HEK293 (cell line): ENCODE results near the gene DBX1.

Experiments used
- CTCF ChIA-PET: fragments of 350-600 bp; formaldehyde crosslinking; extraction: SDS; loops from one replicate; lab custom pipeline; 2021; ENCODE audit warnings: antibody characterized with exemption; lab: Yijun Ruan, JAX
- POLR2A ChIA-PET: fragments of 300-600 bp; formaldehyde crosslinking; extraction: SDS; loops from one replicate; lab custom pipeline; 2020; ENCODE audit warnings: antibody characterized with exemption, inconsistent platforms; lab: Yijun Ruan, JAX
- H3K27ac ChIP-seq: fragments of 200-500 bp; sonication (Bioruptor generic); 2 replicates; pipeline ENCODE4 v1.5.1; 2014; ENCODE audit warnings: low read depth, low read length, control low read depth, inconsistent platforms; ENCODE audit errors: extremely low read depth
- H3K36me3 ChIP-seq, 2 experiments: fragments of 200-500 bp in 1 of 2; sonication (Bioruptor generic) in 1 of 2; 1 replicate in 1 of 2; 2 replicates in 1 of 2; pipeline ENCODE4 v1.5.1; 2014 to 2017; ENCODE audit warnings: inconsistent platforms in 2 of 2, low read length in 2 of 2; ENCODE audit not compliant: control insufficient read depth in 2 of 2, insufficient read depth in 1 of 2
- H3K4me1 ChIP-seq: fragments of 200-500 bp; sonication (Bioruptor generic); 2 replicates; pipeline ENCODE4 v1.5.1; 2014; ENCODE audit warnings: mild to moderate bottlenecking, low read length, inconsistent platforms; ENCODE audit not compliant: control insufficient read depth, insufficient read depth
- H3K4me3 ChIP-seq: 2 replicates; pipeline ENCODE4 v1.5.1; 2011; ENCODE audit warnings: low read depth, mild to moderate bottlenecking, control low read depth, low read length, moderate library complexity
- H3K9me3 ChIP-seq: fragments of 200-500 bp; sonication (Bioruptor generic); 2 replicates; pipeline ENCODE4 v1.5.1; 2014; ENCODE audit warnings: low read depth, low read length, inconsistent platforms; ENCODE audit not compliant: control insufficient read depth, insufficient read depth
- HOXA7 ChIP-seq: sonication (generic); formaldehyde crosslinking; IDR thresholded peaks from 2 replicates; pipeline ENCODE4 v1.8.1; 2022; ENCODE audit warnings: missing genetic modification reagents, borderline replicate concordance
- KLF16 ChIP-seq: fragments of 450-650 bp; formaldehyde crosslinking; IDR thresholded peaks from 2 replicates; pipeline ENCODE4 v1.5.1; 2017; ENCODE audit warnings: missing biosample characterization, missing genetic modification characterization
- KLF8 ChIP-seq: fragments of 450-650 bp; formaldehyde crosslinking; IDR thresholded peaks from 2 replicates; pipeline ENCODE4 v1.5.1; 2016; ENCODE audit warnings: missing biosample characterization, missing genetic modification characterization
- PRDM4 ChIP-seq: fragments of 450-650 bp; formaldehyde crosslinking; IDR thresholded peaks from 2 replicates; pipeline ENCODE4 v1.5.1; 2017; ENCODE audit warnings: missing biosample characterization, missing genetic modification characterization
- WT1 ChIP-seq: fragments of 450-650 bp; formaldehyde crosslinking; IDR thresholded peaks from 2 replicates; pipeline ENCODE4 v1.5.1; 2016; ENCODE audit warnings: missing biosample characterization, missing genetic modification characterization
- ZBTB20 ChIP-seq: fragments of 450-650 bp; formaldehyde crosslinking; IDR thresholded peaks from 2 replicates; pipeline ENCODE4 v1.5.1; 2016; ENCODE audit warnings: missing biosample characterization, missing genetic modification characterization
- ZFHX2 ChIP-seq: fragments of 450-650 bp; formaldehyde crosslinking; conservative IDR thresholded peaks from 2 replicates; pipeline ENCODE4 v1.5.1; 2016; ENCODE audit warnings: missing biosample characterization, missing genetic modification characterization
- ZNF114 ChIP-seq: fragments of 450-650 bp; formaldehyde crosslinking; IDR thresholded peaks from 2 replicates; pipeline ENCODE4 v1.5.0; 2017; ENCODE audit warnings: missing biosample characterization, missing genetic modification characterization
- ZNF311 ChIP-seq: fragments of 450-650 bp; formaldehyde crosslinking; IDR thresholded peaks from 2 replicates; pipeline ENCODE4 v1.5.1; 2017; ENCODE audit warnings: missing biosample characterization, missing genetic modification characterization, borderline replicate concordance
- ZNF488 ChIP-seq: fragments of 450-650 bp; formaldehyde crosslinking; IDR thresholded peaks from 2 replicates; pipeline ENCODE4 v1.5.1; 2016; ENCODE audit warnings: missing biosample characterization, missing genetic modification characterization
- ZNF518A ChIP-seq: fragments of 450-650 bp; formaldehyde crosslinking; conservative IDR thresholded peaks from 2 replicates; pipeline ENCODE4 v1.5.1; 2016; ENCODE audit warnings: low read depth, missing biosample characterization, missing genetic modification characterization
- ZNF571 ChIP-seq: fragments of 450-650 bp; formaldehyde crosslinking; IDR thresholded peaks from 2 replicates; pipeline ENCODE4 v1.5.0; 2017; ENCODE audit warnings: missing biosample characterization, missing genetic modification characterization
- ZNF626 ChIP-seq: fragments of 450-650 bp; sonication (Bioruptor Pico); formaldehyde crosslinking; IDR thresholded peaks from 2 replicates; pipeline ENCODE4 v1.5.1; 2018; ENCODE audit warnings: missing biosample characterization, missing genetic modification characterization, inconsistent platforms
- ZNF629 ChIP-seq: fragments of 450-650 bp; formaldehyde crosslinking; IDR thresholded peaks from 2 replicates; pipeline ENCODE4 v1.5.1; 2017; ENCODE audit warnings: missing biosample characterization, missing genetic modification characterization
- ZNF785 ChIP-seq: fragments of 450-650 bp; formaldehyde crosslinking; IDR thresholded peaks from 2 replicates; pipeline ENCODE4 v1.5.1; 2016; ENCODE audit warnings: missing biosample characterization, missing genetic modification characterization
- ZSCAN16 ChIP-seq: fragments of 450-650 bp; formaldehyde crosslinking; IDR thresholded peaks from 2 replicates; pipeline ENCODE4 v1.5.1; 2016; ENCODE audit warnings: missing biosample characterization, missing genetic modification characterization
- TF ChIP-seq, protein P1 (sequence below): fragments of 450-650 bp; formaldehyde crosslinking; IDR thresholded peaks from 2 replicates; pipeline ENCODE4 v1.5.1; 2016; ENCODE audit warnings: missing biosample characterization, missing genetic modification characterization

Gene DBX1, protein sequence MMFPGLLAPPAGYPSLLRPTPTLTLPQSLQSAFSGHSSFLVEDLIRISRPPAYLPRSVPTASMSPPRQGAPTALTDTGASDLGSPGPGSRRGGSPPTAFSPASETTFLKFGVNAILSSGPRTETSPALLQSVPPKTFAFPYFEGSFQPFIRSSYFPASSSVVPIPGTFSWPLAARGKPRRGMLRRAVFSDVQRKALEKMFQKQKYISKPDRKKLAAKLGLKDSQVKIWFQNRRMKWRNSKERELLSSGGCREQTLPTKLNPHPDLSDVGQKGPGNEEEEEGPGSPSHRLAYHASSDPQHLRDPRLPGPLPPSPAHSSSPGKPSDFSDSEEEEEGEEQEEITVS

DNA sequence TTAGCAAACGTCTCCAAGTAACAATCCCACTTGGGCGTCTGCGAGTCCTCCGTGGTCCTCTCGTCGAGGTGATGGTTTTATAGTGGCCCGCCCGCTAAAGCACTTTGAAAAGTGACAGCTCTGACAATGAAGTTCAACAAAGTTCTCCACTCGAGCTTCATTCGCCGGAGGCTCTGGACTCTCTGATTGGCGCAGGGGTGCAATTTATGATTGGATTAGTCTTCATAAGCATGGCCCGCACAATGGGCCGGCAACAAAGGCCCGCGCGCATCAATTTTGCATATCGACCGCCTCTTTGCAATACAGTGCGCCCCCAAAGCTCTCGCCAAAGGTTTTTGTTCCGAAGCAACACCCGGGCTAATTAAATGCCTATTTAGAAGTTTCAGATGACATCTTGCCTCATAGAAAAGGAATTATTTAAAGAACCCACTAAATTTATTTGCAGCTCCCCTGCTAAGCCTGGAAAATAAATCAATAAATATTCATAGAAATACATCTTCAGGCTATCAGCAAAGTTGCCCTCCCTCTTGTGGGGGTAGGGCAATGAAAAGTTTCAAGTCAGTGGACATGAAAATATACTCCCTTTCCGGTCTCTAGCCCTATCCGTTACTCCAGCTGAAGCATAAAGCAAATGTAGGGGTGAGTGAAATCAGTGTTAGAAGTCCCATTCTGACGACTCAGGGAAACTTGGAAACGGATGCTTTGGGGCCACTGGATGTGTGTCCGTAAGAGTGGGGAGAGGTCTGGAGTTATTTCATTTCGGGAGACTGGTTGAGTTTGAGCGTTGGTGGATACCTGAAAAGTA, at the start of gene DBX1:
DBX1 (minus strand) TSS at position 51 of the 805 bp plus-strand sequence. CDS start 151 bp downstream, outside the sequence.
- Histone ChIP-seq H3K9me3 (no peaks in the 10 kb centered on the region), H3K36me3 (no peaks in the 10 kb centered on the region), H3K27ac (no peak within 1 kb of the TSS), H3K4me1 (no peaks in the 10 kb centered on the region; the same call in 1 of the 2 replicates), H3K4me3 (no peak within 1 kb of the TSS; the same call in 1 of the 2 replicates)
- POLR2A ChIA-PET, result no interaction called here
- TF ChIP-seq HOXA7, result no peak
- TF ChIP-seq ZNF518A (tag by site-specific recombination), result no peak
- TF ChIP-seq ZFHX2 (tag by site-specific recombination), result no peak
- no peak for TF ChIP-seq ZSCAN16 (tag by site-specific recombination)
- TF ChIP-seq KLF16 (tag by site-specific recombination), result no peak
- no peak for TF ChIP-seq ZNF626 (tag by site-specific recombination)
- TF ChIP-seq ZNF488 (tag by site-specific recombination), result no peak
- TF ChIP-seq ZNF571 (tag by site-specific recombination), result no peak
- no peak for TF ChIP-seq ZNF311 (tag by site-specific recombination)
- TF ChIP-seq KLF8, result no peak
- no peak for TF ChIP-seq ZNF785 (tag by site-specific recombination)
- TF ChIP-seq PRDM4, result no peak
- CTCF ChIA-PET, result interaction anchor here (0.9 to 1.0 kb wide), 2 partner anchors 155 to 193 kb away, joined by 3 read pairs; no protein-coding TSS in a partner anchor

- H3K4me3 ChIP-seq, result no peak overlapping the region
- CTCF ChIA-PET, result no interaction called here
- H3K27ac ChIP-seq, result no peak overlapping the region
- H3K9me3 ChIP-seq, result no peaks in the 10 kb centered on the region
- POLR2A ChIA-PET, result no interaction called here
- no peaks in the 10 kb centered on the region for H3K36me3 ChIP-seq
- no peaks in the 10 kb centered on the region for H3K4me1 ChIP-seq
- TF ChIP-seq ZBTB20 (tag by site-specific recombination) (no peak), HOXA7 (no peak), WT1 (tag by site-specific recombination) (no peak), ZNF114 (tag by site-specific recombination) (no peak), ZNF629 (tag by site-specific recombination) (no peak), ZNF518A (tag by site-specific recombination) (no peak)
- TF ChIP-seq, protein P1, sequence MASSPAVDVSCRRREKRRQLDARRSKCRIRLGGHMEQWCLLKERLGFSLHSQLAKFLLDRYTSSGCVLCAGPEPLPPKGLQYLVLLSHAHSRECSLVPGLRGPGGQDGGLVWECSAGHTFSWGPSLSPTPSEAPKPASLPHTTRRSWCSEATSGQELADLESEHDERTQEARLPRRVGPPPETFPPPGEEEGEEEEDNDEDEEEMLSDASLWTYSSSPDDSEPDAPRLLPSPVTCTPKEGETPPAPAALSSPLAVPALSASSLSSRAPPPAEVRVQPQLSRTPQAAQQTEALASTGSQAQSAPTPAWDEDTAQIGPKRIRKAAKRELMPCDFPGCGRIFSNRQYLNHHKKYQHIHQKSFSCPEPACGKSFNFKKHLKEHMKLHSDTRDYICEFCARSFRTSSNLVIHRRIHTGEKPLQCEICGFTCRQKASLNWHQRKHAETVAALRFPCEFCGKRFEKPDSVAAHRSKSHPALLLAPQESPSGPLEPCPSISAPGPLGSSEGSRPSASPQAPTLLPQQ (tag by site-specific recombination), result no peak
Observed at GRCh38 chr11:20208622-20209111, 48.4 kb upstream of the DBX1 start.
